PFSK-1 (cell line): Measurements from ENCODE around the gene METTL18.

ENCODE experiments used
- FOXP2 ChIP-seq: optimal IDR thresholded peaks from 2 replicates; pipeline ENCODE3; 2011; ENCODE audit warnings: borderline replicate concordance, control low read depth, inconsistent platforms; ENCODE audit not compliant: insufficient read depth; ENCODE audit errors: extremely low read length, extremely low read depth
- POLR2AphosphoS5 ChIP-seq: IDR thresholded peaks from 2 replicates; pipeline ENCODE4 v1.6.1; 2012; ENCODE audit warnings: low read depth, mild to moderate bottlenecking, control low read depth, low read length, moderate library complexity
- REST ChIP-seq, 2 experiments: IDR thresholded peaks; 2 replicates each; pipeline versions ENCODE4 v1.6.1 to v1.8.0; 2011 to 2012; ENCODE audit warnings: low read depth in 2 of 2, low read length in 2 of 2, control low read depth in 1 of 2, inconsistent platforms in 1 of 2, mild to moderate bottlenecking in 1 of 2, moderate library complexity in 1 of 2; ENCODE audit not compliant: insufficient read depth in 1 of 2
- SIN3A ChIP-seq: IDR thresholded peaks from 2 replicates; pipeline ENCODE4 v1.6.1; 2012; ENCODE audit warnings: mild to moderate bottlenecking, low read length, moderate library complexity, borderline replicate concordance; ENCODE audit not compliant: insufficient read depth
- TAF1 ChIP-seq: IDR thresholded peaks from 2 replicates; pipeline ENCODE4 v1.6.1; 2012; ENCODE audit warnings: low read length, control low read depth, borderline replicate concordance; ENCODE audit not compliant: insufficient read depth

- TF ChIP-seq POLR2AphosphoS5 (no peak), REST (IDR thresholded peaks at IDR 0.05; ENCODE audit: insufficient read depth in 1 of 2, low read depth in 2 of 2, low read length in 2 of 2) (no peak), TAF1 (no peak), FOXP2 (no peak), SIN3A (no peak)
These were observed 40.2 kb upstream of the METTL18 start for GRCh38 chr1:169834869-169835268.
